Measurements from ENCODE around the gene CDH2.

Gene CDH2

DNA sequence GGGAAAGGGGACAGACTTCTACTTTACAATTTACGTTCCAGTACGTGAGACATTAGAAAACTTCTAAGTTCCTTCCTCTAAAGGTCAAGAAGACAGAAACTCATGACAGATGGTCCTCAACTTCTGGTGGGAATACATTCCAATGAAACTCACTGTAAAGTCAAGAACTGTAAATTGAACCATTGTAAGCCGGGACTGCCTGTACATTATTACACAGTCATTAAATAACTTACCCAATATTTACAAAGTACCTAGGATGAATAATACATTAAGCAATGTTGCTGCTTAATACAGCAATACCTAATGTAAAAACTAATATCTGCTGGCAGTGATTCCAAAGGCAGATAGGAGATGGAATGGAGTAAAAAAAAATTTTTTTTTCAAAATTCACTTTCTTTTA, 51.9 kb downstream of the CDH2 start:
- no peak for DNase-seq

DNA sequence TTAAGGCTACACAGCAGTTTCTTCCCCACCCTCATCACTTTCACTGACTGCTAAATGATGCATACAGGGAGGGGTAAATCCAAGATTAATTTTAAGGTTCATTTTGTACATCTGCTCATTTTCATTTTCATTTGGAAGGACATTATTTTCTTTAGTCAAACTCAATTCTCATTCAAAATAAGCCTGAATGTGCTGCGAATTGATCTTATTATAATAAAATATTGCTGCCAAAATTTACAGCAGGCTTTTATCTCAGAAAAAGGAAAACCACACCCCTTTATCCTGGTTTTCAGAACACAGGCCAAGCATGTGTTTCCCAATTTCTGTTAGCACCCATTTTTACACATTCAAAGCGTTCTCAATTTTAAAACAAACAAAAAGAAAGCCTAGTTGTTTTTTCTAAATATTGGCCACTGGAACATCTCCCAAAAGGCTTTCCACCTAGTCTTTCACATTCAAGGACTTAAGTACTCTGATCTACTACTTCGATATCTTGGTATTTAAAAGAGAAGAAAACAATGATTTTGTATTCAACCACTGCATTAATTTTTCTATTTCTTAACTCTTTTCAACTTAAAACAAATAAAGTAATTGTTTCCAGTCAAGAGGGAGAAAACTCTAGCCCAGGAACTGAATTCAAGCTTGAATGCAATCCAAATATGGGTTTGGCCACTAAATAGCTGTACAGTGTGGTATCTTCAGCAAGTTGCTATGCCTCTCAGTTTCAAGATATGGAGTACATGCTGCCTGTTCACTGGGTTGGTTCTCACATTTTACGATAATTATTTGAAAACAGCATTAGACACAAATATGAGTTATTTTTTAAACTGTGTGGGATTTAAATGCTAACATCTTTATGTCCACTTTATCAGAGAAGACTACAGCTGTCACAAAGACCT, 52.5 kb downstream of the CDH2 start:
- no peak for DNase-seq

DNA sequence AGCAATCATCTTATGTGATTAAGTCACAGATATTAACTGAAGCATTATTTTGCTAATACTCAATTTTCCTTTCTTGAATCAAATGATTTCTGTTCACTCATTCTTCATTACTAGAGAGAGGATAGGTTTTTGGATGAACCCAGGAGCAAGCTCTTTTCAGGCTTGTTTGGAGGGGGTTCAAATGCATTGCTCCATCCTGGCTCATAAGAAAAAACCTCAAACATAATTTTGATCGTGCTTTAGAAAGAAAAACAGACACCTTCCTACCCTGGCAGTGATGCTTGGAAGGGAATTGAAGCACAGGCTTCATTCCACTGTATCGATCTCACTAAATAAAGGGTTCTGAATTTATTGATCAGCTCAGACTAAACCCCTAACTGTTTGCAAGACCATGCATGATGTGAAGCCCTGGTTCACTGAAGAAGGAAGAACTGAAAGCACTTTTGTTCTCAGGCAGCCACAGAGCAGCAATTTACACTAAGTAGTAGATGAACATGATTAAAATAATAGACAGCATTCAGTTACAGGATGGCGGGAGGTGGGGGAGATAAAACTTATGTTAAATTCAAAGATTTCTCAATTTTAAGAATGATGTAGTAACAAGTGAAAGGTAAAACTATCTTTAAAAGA, 53.4 kb downstream of the CDH2 start:
- no peak for DNase-seq

DNA sequence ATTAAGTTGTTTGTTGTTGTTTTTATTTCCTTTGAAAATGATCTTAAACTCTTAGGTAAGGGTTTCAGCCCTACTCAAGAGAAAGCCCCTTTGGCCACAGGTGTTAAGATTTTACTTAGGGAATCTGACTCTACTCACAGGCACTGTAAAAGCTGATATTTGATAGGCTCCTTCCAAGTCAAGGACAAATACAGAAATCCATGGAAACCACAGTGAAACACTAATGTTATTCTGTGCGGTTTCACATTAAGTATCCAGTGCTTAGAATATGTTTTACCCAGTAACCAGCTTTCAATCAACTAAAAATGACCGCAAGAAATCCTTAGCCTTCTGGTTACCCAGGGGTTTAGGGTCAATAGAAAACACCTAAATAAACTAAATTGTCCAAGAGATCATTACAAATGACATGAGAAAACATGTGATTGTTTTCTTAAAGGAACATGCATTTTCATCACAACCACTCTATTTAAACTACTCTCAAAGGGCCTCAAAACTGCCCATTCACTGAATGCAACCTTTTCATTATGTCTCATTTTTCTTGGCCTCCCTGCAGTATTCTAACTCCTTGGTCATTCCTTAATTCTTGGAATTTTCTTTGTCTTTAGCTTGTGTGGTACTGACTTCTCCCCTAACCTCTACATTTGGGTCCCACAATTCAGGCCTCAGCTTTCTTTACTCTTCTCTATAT, 56.0 kb downstream of the CDH2 start:
- DNase-seq: no peak

DNA sequence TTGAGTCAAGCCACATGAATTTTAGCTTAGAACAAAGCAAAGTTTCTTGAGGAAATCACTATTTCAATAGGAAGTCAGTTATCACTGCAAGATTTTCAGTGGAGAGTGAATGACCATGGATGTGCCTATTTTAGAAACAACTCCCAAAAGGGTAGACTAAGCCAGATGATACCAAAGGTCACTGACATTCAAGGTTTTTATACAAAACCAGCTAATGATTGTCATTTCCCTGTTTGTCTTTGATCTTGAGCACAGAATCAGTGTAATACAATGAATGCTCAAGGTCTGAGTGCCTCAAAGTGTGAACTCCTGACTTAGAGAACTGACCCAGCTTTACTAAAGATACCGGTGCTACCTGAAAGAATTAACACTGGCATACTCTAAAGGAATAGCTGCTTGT, 60.5 kb downstream of the CDH2 start:
- no peak for DNase-seq

DNA sequence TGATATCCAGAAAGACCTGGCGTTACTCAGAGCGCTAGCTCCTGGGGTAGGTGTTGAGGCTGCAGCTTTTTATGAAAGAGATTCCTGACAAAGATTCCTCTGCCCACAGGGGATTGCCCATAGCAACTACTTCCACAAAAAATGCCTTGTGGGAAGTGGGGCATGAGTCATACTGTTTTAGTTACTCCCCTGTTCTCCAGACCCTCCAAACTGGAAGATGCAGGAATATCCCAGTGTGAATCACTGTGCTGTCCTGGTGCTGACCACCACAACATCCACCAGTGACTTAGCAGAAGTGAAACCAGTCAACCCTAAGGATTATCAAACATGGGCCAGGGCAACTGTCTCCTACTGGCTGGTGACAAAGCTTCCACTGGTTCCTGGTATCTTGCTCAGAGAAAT, 61.8 kb downstream of the CDH2 start:
- DNase-seq: peak; percentile 99

DNA sequence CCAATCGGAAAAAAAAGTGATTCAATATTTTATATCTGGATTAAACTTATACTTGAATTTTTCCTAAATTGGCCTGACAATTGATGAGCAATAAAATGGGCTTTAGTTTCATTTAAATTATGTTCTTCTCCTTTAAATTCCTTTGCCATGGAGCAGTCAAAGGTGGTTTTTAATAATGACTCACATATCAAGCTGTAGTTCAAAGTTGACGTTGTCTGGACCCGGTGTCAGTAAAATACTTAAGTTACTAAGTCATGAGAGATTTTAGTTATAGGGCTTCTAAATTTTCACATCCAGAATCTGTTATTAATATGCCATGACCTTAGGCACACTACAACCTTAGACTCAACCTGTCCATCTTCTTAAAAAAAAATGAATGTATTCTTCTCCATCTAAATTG, 62.5 kb downstream of the CDH2 start:
- DNase-seq: peak; percentile 85

DNA sequence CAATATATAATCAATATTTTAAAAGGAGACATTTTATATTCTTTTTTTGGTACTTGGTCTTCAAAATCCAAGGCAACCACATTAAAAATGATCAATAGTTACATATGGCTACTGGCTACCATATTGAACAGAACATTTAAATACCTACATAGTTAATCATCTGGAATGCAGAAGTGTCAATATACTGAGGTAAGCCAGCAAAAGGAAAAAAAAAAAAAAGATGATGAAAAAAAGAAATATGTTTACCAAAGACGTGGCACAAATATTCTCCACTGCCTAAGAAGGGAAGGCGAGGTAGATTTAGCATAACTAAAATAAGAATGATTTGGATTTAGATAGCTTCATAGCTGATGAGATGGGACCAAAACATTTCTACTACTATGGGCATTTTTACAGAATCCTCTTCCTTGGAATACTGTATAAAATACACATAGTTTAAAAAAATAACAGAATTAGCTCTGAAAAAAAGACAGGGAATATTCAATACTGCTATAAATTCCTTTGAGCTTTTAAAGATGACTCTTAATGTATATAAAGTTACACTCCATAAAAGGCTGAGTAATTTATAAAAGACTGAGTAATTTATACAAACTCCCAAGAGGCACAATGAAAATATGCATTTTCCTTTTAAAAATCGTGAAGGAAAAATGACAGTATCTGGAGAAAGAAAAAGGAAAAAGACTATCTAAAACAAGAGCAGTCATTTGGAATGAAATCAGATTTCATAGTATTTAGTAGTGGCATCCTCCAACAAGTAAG, 63.5 kb downstream of the CDH2 start:
- DNase-seq: no peak

DNA sequence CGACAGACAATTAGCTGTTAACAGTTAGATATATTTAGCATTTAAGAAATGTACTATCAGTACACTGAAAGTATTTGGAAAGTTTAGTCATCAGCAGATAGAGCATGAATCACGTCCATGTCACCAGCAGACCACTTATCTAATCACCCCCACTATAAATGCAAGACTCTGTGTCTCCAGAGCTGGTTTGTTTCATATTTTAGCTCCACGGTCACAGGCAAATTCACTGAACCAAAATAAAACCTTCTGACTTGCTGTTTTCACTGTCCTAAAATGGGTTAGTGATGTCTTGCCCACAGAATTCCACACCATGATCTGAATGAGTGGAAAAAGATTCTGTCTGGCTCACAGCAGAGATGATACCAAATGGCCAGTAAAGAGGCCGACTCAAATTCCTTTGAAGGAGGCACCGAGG, 64.9 kb downstream of the CDH2 start:
- DNase-seq: peak; percentile 96

DNA sequence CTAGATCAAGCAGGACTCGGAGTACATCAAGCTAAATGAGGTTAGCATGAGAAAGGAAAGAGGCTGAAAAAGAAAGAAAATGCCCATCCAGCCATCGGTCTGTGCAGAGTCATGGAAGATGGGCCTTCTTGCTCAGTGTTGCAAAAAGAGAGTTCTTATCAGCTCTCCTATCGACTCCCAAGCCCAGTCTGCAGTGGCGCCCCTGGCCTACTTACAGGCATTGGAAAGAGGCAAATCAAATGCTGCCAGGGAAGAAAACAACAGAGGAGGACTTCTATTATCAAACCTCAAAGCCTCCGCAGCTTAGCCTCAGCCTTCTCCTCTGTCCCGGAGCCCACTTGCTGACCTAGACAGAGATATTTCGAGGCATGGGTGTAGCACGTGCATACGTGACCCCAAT, 66.0 kb downstream of the CDH2 start:
- DNase-seq: no peak

DNA sequence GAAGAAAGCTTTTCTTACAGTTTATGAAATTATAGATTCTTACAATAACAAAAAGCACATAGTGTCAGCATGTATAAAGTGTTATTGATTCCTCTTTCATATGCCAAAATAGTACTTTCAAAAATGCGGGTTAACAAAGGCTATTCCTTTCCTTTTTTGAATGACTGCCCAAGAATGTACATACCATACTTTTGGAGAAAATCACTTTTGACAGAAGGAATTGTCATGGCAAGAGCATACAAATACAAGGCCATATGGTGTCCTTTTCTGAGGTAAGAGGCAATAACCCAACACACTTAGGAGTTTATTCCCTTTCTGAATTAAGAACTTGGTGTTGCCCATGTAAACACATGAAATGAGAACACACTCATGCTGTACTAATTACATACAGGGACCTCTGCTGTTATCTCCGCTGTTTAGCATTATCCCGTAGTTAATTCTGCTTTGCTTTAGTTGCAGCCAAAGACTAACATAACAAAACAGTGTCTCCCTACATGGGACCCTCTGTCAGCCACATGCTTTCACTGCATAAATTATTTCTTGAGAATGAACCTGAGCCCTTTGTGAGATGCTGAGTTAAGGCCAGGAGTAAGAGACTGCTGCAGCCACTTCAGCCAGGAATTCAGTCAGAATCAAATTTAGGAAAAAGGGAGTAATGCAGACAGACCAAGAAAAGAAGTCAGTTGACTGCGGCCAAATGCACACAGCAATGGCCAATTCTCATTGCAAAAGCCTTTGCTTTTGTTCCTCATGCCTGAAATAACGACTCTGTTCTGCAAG, 67.0 kb downstream of the CDH2 start:
- no peak for DNase-seq

DNA sequence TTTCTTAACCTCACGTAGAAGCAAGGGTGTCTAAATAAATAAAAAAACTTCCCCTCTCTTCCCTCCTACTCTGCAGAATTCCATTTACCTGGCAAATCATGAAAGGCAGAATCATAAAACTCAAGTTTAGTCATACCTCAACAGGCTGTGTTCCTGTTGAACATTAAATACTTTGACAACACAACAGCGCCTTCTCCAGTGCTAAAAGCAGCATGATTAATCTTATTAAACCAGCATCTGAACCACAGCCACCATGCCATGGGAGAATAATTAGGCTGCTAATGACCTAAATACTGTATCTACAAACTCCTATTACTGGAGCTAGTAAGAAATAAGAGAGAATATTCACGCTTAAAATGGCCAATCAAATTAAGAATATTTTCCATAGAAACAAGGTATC, 68.1 kb downstream of the CDH2 start:
- DNase-seq: peak; percentile 84

DNA sequence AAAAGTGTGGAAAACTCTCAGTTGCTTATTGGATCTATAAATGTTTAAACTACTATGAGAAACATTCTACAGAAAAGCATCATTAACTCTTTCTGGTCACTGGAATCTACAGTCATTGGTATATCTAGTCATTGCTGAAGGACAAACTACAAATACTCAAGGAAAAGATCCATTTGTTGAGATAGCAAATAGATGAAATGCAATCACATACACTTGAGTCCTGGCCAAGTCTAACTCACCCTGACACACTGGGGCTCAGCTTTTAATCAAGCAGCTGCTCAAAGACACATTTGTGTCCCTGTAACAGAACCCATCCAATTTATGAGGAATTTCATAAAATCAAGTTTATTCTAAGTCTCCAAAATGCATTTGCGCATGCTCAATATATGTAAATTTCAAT, 68.7 kb downstream of the CDH2 start:
- no peak for DNase-seq

DNA sequence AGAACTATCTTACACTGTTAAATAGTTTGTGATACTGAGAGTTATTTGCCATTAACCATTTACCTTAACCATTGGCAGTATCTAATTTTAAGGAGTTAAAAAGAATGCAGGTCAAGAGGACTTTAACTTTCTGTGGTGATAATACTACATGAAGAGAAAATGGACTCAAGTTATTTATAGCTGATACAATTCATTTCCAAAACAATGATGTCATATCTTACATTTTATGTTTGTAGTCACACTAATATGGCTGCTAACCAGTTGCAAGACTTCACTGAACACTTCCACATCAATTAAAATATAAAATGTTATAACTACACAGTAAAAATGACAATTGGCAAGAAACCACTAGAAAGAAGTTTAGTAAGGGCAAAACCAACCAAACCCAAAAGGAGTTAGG, 77.7 kb downstream of the CDH2 start:
- DNase-seq: peak; percentile 14

DNA sequence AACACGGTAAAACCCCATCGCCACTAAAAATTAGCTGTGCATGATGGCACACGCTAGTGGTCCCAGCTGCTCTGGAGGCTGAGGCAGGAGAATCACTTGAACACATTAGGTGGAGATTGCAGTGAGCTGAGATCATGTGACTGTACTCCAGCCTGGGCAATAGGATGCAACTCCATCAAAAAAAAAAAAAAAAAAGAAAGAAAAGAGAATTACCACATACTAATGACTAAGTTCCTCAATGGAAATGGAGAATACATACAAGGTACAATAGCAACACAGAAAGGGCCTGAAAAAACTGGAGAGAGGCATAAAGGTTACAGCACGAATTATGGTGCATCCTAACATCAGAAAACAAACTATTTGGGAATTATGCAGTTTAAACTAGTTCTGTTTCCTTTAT, 81.3 kb downstream of the CDH2 start:
- DNase-seq: no peak

DNA sequence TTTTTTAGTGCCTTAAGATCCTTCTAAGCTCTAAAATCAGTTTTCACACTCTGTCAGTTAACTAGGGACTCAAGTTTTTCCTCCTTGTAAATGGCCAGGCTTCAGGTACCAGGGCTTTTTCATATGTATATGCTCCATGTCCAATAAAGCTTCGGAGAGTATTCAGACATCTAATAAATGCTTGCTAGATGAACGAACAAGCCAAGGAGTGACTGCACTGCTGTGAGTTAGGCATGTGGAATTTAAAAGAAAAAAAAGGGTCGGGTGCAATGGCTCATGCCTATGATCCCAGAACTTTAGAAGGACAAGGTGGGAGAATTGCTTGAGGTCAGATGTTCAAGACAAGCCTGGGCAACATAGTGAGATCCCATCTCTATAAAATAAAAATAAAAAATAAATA, 81.9 kb downstream of the CDH2 start:
- no peak for DNase-seq

DNA sequence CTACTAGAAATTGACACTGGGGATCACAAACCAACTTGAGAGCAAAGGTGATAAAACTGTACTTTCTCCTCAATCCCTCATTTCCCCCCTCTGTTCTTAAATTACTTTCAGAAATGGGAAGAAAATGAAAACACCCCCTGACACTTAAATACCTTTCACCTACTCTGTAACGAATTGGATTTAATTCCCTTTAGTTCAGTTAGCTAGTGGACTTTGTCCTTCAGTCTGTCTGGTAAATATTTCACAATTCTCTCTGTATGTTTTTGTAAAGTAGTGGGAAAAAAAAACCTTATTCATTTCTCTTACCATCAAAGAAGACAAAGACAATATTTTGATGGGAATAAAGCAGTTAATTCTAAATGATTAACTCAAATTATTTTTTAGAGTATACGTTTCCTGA, 85.7 kb downstream of the CDH2 start:
- DNase-seq: no peak

DNA sequence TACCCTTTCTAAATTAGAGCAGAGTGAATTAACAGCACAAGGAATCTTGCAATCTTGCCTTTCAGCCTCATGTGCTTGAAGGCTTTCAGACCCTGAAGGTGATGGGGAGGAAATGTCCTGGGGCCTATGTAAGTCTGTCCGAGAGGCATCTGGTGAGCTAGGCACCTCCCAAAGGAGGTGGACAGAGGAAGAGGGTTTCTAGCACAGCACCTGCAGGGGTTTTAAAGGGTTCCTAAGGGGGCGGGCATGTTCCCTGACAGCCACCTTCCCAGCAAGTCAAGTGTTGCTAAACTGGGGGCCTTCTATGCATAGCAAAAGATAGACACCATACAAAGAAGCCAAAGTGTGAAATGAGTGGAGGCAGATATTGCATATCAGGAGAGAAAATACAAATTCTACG, 88.5 kb downstream of the CDH2 start:
- DNase-seq: no peak

DNA sequence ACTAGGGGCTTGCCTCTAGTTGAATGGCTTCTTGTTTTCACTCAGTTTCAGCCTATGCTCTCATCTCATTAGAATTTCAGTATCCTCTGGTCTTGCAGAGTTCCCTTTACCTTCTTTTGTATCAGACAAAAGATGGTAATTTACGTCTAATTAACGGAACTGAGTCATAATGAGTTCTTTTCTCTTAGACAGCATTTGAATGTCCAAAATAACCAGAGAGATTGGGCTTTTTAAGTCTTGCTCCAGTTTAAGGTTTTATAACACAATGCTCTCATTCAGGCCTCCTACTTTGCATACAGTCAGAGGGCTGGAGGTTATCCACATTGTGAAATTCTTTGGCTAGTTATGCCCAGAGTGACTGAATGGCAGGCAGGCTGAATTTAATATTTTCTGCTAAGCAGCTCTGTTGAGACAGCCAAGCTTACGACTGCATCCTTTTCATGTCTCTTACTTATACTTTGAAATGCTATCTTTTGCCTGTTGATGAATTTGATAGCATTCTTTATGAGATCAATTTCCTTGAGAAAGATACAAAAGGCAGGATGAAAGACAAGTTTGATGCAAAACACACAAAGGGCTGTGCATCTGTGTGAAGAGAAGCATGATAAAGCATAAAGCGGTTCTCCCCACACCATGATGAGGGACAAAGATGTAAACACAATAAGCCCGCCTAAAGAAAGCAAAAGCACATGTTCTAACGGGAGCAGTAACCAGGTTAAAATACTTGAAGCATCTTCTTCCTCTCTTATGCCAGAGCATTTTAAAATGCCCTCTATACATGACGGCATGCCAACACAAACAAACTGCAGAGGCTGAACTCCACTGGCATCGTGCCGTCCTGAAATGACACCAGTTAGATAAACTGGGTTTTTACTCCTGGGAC, 90.0 kb downstream of the CDH2 start:
- peak; percentile 46 for DNase-seq

DNA sequence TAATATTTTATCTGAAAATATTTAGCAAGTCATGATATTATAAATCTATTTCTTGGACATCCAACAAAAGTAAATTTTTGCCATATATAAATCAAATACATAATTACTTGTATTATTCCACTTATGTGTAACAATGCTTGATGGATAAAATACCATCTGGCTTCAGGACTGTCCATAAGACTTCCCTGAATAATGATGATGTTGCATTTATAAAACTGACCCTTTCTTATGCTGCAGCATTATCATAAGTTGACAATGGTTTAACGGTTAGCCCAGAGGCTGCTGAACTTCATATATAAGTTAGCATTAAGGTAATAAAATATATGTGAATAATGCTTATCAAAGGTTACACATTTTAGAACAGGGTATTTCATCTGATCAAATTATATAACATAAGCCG, 95.4 kb downstream of the CDH2 start:
- no peak for DNase-seq

DNA sequence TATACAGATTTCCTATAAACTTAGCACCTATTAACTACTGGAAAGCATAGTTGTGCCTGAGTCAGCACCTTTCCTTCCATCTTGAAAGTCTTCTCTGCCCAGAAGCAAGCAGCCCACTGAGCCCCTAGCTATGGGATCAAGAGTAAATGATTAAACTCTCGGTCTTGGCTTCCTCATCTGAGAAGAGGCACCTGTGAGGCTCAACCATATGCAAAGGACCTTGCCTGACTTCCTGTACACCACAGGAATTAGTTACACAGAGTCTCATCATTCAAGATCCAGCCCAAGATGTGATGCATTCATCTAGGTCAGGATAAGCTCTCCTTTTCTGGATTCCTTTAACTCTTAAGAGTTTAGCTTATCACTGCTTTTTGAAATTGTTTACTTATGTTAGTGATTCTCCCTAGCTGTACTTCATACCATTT, 96.0 kb downstream of the CDH2 start:
- DNase-seq: peak; percentile 34
